Uterus (tissue), 2 donors: Measurements from ENCODE around the gene TSHZ1.

Experiments used
- CTCF ChIP-seq, 4 experiments: fragments of 200-600 bp in 2 of 4; fragments of 450-650 bp in 2 of 4; sonication (generic) in 2 of 4; IDR thresholded peaks; one replicate each; pipeline ENCODE4 v1.5.1; 2016 to 2019; ENCODE audit warnings: antibody characterized with exemption in 4 of 4, mild to moderate bottlenecking in 2 of 4, moderate library complexity in 1 of 4
- POLR2A ChIP-seq, 2 donors: fragments of 450-650 bp; IDR thresholded peaks; one replicate each; pipeline ENCODE4 v1.6.1; 2016; ENCODE audit warnings: antibody characterized with exemption in 2 of 2, mild to moderate bottlenecking in 1 of 2, moderate library complexity in 1 of 2

GRCh38 chr18:75277610-75277928 is 67.0 kb downstream of the TSHZ1 start:
- TF ChIP-seq CTCF (IDR thresholded peaks at IDR 0.05) (no peak), POLR2A (IDR thresholded peaks at IDR 0.05) (no peak)
